GM19468 (cell line): ENCODE results near the gene RIPPLY2.
A peak's percentile ranks its signal among the peaks of the same experiment; 100 is the strongest.

Source experiments
- ATAC-seq: cut with Tn5 transposase; IDR thresholded peaks from one replicate; pipeline ENCODE4 v1.9.1; 2021; ENCODE audit warnings: mild to moderate bottlenecking, moderate library complexity, moderate number of reproducible peaks; ENCODE audit not compliant: unreplicated experiment; ENCODE audit errors: extremely low read depth

Gene RIPPLY2

DNA sequence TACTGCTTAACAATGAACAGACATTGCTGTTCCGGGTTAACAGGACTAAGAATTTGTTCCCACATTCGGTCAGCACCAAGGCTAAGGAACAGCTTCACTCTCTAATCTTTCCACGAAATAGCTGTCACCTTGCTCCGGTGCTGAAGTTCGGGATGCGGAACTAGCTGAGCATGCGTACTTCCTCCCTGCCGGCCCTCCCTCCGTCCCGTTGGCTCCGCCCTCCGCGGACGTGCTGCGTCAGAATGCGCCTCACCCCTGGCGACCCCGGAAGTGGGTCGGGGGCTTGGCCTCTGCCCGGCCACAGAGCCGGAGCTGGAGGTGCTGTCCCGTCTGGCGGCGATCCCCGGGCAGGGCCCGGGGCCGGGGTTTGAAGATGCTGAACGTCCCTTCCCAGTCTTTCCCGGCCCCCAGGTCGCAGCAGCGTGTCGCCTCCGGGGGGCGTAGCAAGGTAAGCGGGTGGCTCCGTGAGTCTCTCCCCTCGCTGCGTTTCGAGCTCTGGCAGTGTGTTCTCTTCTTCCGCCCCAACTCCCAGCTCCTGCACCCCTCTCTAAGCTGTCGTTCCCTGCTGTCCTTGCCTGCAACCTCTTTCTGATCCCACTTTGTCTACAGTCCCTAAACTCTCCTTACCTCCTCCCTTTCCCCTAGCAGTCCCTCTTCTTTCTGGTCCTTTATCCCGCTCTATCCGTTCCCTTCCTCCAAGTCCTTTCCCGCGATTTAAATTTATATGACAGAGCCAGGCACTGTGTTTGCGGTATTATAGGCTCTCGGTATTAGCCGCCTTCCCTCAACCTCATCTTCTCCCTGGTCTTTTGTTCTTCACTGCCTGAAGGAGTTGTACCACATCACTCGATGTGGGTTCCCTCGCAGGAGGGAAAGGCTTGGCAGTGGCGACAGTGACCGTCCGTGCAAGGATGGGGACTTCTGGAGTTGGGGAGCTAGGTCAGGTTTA lies 6.5 kb downstream of the RIPPLY2 start, which contains the start of gene CYB5R4:
Gene CYB5R4, plus strand, starts transcription at position 280 of the 949 bp plus-strand sequence. Its CDS starts 94 bp downstream, at position 374.
- peak; percentile 99 for ATAC-seq

DNA sequence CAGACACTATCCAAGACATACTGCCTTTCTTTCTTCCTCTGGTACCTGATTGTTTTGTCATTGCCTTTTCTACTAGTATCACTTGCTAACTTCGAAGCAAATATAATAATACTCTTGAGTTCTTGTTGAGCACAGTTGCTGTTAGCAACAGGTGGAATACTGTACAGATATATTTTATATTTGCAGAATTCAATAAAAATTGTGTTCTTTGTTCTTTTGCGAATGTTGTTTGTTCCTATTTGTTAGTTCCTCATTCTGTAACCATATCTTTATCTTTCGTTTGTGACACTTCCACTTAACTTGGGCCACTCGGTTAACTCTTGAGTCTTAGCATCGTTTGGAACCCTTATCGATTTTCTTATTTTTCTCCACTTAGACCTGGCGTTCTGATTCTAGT lies 7.2 kb downstream of the RIPPLY2 start:
- no peak for ATAC-seq

DNA sequence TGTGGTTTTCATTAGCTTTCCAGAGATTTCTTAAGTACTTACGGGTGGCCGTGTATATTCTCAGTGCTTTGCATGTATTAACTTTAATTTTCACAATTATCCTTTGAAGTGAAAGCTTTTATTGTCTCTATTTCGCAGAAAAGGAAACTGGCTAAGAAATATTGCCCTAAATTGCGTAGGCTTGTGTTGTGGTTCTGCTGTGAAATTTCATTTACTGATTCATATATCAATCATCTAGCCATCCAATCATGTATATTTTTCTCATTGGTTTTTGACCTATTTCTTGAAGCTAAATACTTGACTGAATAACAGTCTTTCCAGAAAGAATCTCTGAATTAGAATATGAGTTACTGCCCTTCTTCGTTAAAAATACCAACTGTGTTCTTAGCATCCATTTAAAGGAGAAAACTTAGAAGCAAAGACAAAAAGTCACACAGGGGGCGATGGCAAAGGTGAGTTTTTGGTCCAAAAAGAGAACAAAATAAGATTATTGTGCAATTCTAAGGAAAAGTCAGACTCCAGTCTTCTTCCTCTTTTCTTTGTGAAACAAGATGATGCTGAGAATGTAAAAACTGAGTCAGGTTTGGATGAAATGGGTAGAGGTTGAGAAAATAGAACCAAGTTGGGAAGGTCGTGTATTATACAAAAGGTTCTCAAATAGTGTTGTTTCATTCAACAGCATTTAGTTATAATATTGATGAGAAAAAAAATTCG lies 7.8 kb downstream of the RIPPLY2 start:
- no peak for ATAC-seq

DNA sequence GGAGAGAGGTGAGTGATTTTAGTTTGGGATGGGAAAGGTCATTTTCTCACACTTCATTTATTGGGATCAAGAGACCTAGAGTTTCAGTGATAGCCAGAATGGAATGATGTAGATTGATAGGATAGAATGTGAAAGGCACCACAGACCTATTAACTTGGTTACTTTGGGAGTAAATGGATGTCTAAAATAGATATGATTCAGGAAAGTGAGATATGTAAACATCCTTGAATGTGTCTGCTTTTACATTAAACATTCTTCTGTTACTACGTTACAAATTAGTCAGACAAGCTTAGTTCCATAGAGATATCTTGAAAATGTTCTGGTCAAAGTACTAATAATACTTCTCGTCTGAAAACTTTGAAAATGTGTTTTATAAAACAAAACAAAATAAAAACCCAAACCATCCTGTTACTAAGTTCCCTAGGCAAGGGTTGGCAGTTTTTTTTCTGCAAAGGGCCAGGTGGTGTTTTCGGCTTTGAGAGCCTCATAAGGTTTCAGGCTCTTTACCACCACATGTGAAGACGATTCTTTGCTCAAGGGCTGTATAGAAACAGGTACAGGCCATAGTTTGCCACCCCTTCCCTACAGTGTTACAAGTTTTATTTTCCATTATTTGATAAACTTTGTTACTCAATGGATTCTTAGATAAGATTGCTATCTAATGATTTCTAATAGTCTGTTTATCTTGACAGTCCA lies 9.8 kb downstream of the RIPPLY2 start:
- ATAC-seq, result no peak

DNA sequence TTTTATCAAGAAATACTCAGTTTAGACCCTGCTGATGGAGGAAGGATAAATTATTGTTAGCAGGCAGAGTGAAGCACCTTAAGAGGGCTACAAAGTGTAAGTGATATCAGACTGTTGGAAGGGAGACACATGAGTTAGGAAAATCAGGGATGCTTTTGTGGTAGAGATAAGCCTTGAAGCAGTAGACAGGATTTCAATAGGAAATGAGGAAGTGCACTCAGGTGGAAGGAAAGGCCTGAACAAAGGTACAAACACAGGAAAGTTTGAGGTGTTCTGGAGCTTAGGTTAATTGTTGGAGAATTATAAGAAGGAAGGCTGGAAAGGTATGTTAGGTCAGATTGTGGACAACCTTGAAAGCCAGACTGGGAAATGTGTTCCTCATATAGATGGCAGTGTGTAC lies 13.9 kb downstream of the RIPPLY2 start:
- no peak for ATAC-seq

DNA sequence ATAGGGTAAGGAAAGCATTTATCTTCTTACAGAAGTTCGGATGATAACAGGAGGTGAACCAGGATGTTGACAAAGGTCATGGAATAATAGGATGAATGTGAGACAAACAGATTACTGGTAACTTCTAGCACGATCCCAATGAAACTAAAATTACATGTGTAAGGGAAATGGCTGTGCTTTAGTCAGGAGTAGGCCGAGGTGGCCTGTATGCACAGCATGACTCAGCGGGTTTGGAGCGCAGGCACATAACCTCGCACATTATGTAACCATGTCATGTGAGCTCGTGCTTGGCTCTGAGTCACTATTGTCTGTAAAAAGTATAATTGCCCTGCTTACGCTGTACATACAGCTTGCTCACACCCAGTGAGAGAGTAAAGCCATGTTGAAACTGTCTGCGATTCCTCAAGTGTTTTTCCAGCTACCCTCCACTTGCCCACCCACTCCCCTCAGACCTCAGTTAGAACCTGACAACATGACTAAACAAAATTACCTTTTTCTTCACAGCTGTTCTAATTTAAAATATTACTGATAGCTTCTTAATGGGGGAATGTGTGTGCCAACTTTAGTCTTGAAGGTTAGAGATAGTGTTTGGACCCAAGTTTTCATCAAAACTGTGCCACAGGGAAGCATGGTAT lies 14.5 kb downstream of the RIPPLY2 start:
- no peak for ATAC-seq

DNA sequence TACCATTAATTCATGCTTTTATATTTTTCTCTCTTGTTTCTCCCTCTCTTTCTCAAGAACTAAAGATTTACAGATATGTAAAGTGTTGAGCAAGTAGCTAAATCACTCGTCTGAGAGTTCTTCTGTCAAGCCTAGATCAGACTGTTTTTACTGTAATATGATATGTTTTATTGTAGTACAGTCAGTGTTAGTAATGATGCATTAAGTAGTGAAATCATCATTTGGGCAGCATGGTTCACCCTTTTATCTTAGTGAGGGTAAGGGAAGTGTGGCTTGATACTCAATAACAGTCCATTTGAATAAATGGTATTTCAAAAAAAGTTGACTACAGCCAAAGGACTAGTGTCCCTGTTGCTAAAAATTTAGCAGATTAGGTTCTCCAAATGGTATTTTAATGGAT lies 15.5 kb downstream of the RIPPLY2 start:
- ATAC-seq, result no peak

DNA sequence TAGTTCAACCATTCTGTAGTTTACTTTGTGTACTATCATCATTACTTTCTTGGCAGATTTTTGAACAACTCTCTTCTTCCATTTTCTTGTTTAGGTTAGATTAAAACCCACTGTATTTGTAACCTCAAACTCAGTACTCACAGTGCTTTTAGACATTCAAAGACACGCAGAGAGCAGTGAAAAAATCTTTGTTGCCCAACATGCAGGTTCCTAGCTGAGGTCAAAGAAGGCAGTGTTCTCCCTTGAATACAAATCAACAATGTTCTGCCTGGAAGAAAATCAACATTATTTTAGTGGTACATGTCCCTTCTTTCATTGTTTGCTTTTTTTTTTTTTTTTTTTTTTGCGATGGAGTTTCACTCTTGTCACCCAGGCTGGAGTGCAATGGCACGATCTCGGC lies 17.5 kb downstream of the RIPPLY2 start:
- no peak for ATAC-seq

DNA sequence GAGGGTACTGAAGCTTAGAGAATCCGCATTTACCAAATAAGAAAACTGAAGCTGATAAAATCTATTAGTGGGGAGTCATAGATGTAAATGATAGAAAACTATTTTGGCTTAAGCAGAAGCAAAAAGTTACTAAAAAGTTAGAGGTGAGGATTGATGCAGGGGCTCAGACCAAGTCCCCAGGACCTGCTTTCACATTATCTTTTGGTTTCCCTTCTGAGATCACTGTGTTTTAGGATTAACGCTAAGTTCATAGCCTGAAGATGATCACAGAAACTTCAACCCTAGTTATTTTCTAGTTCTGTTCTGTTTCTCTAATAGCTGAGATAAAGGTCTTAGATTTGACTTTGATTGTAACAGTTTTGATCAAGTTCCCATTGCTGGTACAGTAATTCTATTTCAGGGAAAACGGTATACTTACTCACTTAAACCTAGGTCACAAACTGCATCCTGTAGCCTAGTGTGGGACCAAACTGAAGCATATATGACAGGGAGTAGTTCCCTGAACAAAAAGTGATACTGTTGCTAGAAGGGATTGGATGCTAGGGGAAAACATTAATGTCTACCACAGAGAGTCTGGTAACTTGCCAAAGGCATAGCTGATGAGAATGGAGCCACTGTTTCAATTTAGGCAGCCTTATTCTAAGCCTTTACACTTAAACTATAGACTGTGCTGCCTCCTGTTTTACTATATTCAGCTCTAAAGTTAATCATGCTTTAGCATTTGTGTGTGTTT lies 19.4 kb downstream of the RIPPLY2 start:
- no peak for ATAC-seq

DNA sequence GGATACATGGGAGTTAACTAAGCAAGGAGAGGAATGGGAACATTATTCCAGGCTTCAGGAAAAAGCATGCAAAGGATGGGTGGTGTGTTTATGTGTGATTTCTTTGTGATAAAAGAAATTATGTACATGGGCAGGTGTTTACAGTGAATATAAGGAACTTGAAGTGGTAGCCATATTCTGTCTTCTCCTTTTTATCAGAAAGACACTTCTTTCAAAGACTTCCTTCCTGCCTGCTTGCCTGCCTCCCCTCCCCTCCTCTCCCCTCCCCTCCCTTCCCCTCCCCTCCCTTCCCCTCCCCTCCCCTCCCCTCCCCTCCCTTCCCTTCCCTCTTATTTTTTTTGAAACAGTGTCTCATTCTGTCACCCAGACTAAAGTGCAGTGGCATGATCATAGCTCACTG lies 20.7 kb downstream of the RIPPLY2 start:
- no peak for ATAC-seq

DNA sequence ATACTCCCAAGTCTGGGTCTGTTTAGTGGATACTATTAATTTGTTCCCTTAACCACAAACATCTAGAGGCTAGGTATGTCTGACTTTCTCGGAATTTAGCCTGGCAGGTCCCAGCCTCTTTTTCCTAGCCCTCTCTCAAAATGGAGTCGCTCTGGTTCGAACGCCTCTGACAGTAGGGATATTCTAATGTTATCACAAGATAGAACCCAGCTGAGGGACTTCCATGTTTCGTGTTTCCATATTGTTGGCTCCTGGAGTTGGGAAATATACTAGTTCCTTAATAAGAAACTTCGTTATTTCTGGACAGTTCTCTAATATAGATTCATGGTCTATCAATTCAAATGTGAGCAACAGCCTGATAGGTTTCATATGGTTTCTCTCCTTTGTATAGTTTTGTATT lies 22.7 kb downstream of the RIPPLY2 start:
- ATAC-seq, result no peak

DNA sequence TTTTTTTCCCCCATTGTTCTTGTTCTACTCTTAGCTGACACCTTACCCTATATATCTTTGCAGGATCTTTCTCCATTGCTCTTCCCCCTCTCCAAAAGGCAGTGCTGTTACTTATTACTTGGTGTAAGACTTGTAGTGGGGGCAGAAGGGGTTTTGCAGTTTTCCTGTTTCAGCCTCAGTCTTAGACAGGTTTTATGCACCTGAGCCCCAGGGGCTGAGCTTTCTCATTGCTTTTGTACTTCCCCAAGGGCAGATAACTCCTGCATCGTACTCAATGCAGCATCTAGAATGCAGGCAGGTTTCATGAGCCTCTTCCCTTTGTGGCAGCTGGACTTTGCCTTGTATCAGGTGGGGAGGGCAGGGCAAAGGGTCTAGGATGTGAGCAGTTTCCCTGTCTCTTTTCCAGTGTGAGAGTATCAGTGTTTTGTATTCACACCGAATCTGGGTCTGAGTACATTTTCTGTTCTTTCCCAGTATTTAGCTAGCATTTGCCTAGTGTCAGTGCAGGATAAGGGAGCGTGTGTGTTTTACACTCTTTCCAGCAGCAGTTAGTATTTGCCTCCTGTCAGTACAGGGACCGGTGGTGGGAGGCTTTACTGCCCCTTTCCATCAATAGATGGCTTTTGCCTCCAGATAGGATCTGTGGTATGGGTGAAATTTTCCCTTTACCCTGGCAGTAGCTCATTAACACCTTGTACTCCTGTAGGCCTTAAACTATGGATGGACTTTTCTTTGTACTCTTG lies 25.9 kb downstream of the RIPPLY2 start:
- ATAC-seq, result no peak

DNA sequence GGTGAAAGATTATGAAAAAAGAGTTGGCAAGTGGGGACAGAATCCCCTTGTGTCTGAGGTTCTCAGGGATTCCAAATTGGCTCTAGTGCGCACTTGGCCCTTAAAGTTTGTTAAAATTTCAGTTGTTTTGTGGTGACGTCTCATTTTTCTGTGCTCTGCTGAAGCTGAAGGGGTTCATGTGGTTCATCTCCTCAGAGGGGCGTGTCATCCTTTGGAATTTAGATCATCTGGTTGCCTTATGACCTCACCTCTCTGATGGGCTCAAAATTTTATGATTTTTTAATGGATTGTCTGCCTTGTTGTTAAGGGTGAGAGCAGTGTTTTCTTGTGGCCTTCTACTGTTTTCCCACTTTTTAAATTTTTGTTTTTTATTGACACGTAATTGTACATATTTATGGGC lies 26.6 kb downstream of the RIPPLY2 start:
- no peak for ATAC-seq

DNA sequence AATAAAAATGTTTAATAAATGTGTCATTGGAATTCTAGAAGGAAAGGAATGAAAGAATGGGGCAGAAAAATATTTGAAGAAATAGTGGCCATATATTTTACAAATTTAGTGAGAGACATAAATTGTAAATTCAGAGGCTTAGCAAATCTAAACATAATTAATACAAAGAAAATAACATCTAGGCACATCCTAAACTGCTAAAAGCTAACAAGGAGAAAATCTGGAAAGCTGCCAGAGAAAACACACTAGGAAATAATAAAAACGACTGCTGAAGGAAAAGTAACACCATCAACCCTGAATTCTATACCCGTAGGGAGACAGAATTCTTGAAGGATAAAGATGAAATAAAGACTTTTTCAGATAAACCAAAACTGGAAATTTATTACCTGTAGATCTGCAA lies 30.1 kb downstream of the RIPPLY2 start:
- ATAC-seq, result no peak

DNA sequence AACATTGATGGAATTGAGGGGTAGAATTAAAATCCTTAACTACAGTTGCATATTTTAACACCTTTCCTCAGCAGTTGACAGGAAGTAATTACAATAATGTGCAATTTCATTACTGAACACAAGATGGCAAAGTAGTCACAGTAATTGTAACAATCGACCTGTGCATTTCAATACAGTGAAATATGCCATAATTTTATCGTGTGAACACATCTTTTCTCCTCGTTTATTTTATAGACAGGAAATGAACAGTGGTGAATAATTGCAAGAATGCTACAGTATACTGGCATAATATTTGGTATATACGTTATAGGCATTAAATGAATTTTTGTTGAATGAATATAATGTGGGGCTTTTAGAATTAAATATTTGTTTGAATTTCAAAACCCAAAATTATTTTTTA lies 31.4 kb downstream of the RIPPLY2 start:
- ATAC-seq, result peak; percentile 36

DNA sequence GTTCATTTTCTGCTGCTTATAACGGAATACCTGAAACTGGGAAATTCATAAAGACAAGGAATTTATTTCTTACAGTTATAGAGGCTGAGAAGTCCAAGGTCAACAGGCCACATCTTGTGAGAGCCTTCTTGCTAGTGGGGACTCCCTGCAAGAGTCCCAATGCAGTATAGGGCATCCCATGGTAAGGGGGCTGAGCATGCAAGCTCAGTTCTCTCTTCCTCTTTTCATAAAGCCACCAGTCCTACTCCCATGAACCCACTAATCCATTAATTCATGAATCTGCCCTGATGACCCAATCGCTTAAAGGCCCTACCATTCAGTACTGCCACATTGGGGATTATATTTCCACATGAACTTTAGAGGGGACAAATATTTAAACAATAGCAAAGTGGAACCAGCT lies 32.8 kb downstream of the RIPPLY2 start:
- no peak for ATAC-seq

DNA sequence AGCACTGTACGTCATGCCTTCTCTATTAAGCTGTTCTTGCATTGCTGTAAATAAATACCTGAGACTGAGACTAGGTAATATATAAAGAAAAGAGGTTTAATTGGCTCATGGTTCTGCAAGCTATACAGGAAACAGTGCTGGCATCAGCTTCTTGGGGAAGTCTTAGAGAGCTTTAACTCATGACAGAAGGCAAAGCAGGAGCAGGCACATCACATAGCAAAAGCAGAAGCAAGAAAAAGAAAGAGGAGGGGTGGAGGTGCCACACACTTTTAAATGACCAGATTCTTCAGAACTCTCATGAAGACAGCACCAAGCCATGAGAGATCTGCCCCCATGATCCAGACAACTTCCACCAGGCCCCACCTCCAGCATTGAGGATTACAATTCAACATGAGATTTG lies 36.5 kb downstream of the RIPPLY2 start:
- ATAC-seq, result no peak

DNA sequence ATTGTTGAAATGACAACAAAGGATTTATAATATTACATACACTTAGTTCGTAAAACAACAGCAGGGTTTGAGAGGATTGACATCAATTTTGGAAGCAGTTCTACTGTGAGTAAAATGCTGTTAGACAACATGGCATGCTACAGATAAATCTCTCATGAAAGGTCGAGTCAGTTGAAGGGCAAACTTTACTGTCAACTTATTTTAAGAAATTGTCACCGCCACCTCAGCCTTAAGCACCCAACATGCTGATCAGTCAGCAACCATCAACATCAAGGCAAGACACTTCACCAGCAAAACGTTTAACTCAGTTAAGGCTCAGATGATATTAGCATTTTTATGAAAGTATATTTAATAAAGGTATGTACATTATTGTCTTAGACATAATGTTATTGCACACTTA lies 37.4 kb downstream of the RIPPLY2 start:
- ATAC-seq, result no peak

DNA sequence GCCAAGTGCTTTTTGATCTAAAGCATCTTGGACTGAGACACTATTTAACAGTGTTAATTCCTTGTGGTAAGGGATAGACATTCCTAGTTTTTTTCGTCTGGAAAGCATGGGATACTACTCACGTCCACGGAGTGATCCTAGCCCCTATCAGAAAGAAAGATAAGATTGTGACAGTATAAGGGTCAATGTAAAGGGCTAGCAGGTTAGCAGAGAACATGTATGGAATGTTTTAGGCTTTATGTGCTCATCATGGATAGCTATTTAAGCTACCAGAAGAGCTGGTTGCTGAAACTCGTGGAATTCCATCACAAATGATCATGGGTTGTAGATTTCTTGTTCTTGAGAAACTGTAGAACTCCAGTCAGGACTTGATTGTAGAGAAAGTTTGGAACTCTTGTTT lies 38.4 kb downstream of the RIPPLY2 start:
- no peak for ATAC-seq
